ENCODE results near the gene PAX2.

DNA sequence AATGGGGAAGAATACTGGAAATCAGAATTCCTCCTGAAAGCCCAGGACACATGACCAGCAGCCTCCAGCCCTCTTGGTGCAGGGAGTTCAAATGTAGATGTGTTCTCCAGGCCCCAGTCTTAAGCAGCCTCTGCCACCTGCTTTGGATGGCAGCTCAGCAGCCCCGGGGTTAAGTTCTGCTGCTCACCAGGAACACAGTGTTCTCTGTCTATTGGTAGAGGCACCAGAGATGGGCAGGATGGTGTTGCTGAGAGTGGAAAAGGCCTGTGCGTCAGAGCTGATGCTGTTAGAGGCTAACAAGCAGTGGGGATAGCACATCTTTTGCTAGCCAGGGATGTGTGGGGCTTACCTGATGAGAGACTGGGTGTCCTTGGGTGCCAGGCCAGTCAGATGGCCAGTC lies 56.8 kb downstream of the PAX2 start:
- TF ChIP-seq, protein P1, sequence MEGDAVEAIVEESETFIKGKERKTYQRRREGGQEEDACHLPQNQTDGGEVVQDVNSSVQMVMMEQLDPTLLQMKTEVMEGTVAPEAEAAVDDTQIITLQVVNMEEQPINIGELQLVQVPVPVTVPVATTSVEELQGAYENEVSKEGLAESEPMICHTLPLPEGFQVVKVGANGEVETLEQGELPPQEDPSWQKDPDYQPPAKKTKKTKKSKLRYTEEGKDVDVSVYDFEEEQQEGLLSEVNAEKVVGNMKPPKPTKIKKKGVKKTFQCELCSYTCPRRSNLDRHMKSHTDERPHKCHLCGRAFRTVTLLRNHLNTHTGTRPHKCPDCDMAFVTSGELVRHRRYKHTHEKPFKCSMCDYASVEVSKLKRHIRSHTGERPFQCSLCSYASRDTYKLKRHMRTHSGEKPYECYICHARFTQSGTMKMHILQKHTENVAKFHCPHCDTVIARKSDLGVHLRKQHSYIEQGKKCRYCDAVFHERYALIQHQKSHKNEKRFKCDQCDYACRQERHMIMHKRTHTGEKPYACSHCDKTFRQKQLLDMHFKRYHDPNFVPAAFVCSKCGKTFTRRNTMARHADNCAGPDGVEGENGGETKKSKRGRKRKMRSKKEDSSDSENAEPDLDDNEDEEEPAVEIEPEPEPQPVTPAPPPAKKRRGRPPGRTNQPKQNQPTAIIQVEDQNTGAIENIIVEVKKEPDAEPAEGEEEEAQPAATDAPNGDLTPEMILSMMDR (IDR thresholded peaks at IDR 0.05) = no peak
- no peak for TF ChIP-seq MAX (CRISPR knock-in tag; IDR thresholded peaks at IDR 0.05)

All from WTC11 (cell line).